ENCODE data around the gene CPD. TPM values are rescaled to one million over a fixed set of nuclear protein-coding genes. Genes with fewer than 3 reads are reported as not detected.

The CPD gene
- total RNA-seq: 70.1 and 72.4 TPM in 2 replicates
- long read RNA-seq, full-length matches to known transcripts: 1 of 46 reads
- long read RNA-seq, partial matches to known transcripts: 43 of 46 reads
- long read RNA-seq, other reads (novel, unspliced or antisense): 2 of 46 reads

DNA sequence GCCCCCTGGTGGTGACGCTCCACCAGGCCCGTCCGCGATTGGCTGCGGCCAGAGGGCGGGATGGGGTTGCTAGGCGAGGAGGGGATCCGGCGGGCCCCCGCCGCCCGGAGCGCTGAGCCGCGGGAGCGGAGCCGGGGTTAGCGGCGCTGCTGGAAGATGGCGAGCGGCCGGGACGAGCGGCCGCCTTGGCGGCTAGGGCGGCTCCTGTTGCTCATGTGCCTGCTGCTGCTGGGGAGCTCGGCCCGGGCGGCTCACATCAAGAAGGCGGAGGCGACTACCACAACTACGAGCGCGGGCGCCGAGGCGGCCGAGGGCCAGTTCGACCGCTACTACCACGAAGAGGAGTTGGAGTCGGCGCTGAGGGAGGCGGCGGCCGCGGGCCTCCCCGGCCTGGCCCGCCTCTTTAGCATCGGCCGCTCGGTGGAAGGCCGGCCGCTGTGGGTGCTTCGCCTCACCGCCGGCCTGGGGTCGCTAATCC lies at the start of gene CPD:
TSS of gene CPD (plus strand) at position 103 of the 478 bp plus-strand sequence. CDS start at position 157, 54 bp downstream.
- H3K9me3 Mint-ChIP-seq (ENCODE audit: unreplicated experiment): no peaks in the 10 kb centered on the region
- peaks cover 9% of the 10 kb centered on the region for H3K27me3 Mint-ChIP-seq (ENCODE audit: unreplicated experiment)
- TF ChIP-seq, protein P1, sequence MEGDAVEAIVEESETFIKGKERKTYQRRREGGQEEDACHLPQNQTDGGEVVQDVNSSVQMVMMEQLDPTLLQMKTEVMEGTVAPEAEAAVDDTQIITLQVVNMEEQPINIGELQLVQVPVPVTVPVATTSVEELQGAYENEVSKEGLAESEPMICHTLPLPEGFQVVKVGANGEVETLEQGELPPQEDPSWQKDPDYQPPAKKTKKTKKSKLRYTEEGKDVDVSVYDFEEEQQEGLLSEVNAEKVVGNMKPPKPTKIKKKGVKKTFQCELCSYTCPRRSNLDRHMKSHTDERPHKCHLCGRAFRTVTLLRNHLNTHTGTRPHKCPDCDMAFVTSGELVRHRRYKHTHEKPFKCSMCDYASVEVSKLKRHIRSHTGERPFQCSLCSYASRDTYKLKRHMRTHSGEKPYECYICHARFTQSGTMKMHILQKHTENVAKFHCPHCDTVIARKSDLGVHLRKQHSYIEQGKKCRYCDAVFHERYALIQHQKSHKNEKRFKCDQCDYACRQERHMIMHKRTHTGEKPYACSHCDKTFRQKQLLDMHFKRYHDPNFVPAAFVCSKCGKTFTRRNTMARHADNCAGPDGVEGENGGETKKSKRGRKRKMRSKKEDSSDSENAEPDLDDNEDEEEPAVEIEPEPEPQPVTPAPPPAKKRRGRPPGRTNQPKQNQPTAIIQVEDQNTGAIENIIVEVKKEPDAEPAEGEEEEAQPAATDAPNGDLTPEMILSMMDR (IDR thresholded peaks at IDR 0.05): no peak
- no peaks in the 10 kb centered on the region for H3K36me3 Mint-ChIP-seq (ENCODE audit: unreplicated experiment)
- H3K4me1 Mint-ChIP-seq (ENCODE audit: unreplicated experiment): peaks cover 51% of the 10 kb centered on the region
- peak within 1 kb of the TSS; percentile 88 for H3K4me3 Mint-ChIP-seq (ENCODE audit: unreplicated experiment)
- H3K27ac Mint-ChIP-seq (ENCODE audit: unreplicated experiment): peak within 1 kb of the TSS; percentile 93
- peak; percentile 99 for DNase-seq (ENCODE audit: extremely low spot score, unreplicated experiment)

DNA sequence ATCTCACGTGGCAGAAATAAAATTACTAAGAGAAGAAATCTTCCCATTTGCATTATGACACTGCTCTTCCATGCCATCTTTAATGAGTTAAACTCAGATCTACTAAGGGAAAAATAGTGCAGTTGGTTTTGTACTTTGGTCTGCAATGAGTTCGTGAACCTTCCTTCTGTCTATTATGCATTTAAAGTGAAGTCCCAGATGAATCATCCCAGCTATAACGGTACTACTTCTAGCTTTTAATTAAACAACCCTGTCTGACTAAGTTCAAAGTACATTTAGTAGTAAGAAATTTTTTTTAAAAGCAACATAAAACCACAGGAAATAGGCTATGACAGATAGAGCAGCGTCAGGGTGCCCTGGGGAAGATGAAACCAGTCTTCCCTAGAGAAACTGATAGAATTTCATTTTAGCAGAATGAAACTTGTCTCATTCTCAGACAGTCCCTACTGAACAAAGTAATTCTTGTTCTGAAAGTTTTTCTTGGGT lies 46.6 kb upstream of the CPD start:
- Mint-ChIP-seq H3K27me3 (ENCODE audit: unreplicated experiment) (peaks cover 22% of the 10 kb centered on the region), H3K9me3 (ENCODE audit: unreplicated experiment) (no peaks in the 10 kb centered on the region), H3K4me1 (ENCODE audit: unreplicated experiment) (peaks cover 16% of the 10 kb centered on the region), H3K4me3 (ENCODE audit: unreplicated experiment) (no peak overlapping the region), H3K36me3 (ENCODE audit: unreplicated experiment) (no peaks in the 10 kb centered on the region), H3K27ac (ENCODE audit: unreplicated experiment) (peak overlapping the region; percentile 6)
- TF ChIP-seq, protein P1 (IDR thresholded peaks at IDR 0.05): no peak
- DNase-seq (ENCODE audit: extremely low spot score, unreplicated experiment): peak; percentile 13

DNA sequence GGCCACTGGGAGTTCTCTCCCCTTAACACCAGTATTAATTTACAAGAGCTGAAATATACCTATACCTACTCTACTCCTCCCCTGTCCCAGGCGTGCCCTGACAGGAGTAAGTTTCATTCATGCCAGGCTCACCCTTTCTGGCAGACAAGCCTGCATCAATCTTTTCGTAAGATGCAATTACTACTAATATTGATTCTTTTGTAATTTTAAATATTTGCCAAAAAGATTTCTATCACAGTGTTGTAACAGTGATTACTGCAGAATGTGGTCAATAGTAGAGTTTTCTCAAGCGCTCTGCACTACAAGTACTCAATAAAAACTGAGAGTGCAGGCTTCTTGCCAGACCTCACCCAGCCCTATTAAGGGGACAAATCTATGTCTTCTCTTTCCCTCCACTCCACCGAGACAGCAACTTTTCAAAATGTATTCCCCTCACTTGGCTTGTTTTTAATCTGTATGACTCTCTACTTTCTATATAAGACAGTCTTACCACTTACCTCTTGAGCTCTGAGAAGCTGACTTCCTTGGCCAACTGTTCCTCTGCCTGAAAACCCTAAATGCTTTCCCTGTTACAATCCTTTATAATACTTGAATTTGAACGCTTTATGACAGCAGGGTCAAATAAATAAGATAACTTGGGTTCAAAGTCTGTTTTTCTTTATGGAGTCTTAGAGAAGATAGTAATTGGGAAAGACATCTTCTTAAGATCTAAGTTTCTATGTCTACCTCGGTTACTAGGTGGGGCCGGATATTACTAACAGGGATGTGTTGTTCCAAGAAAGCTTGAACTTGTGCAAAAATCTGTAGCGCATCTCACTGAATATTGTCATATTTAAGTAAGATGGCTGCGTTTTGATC lies 45.0 kb upstream of the CPD start, which contains the start of gene TMIGD1:
TSS of gene TMIGD1 (minus strand) at position 555 of the 858 bp plus-strand sequence. CDS start 1,924 bp downstream, outside the sequence.
- Mint-ChIP-seq H3K27ac (ENCODE audit: unreplicated experiment) (peak within 1 kb of the TSS; percentile 28), H3K36me3 (ENCODE audit: unreplicated experiment) (no peaks in the 10 kb centered on the region), H3K27me3 (ENCODE audit: unreplicated experiment) (peaks cover 19% of the 10 kb centered on the region), H3K4me3 (ENCODE audit: unreplicated experiment) (no peak within 1 kb of the TSS), H3K9me3 (ENCODE audit: unreplicated experiment) (no peaks in the 10 kb centered on the region), H3K4me1 (ENCODE audit: unreplicated experiment) (peaks cover 18% of the 10 kb centered on the region)
- TF ChIP-seq, protein P1 (IDR thresholded peaks at IDR 0.05): no peak
- peak; percentile 11 for DNase-seq (ENCODE audit: extremely low spot score, unreplicated experiment)

DNA sequence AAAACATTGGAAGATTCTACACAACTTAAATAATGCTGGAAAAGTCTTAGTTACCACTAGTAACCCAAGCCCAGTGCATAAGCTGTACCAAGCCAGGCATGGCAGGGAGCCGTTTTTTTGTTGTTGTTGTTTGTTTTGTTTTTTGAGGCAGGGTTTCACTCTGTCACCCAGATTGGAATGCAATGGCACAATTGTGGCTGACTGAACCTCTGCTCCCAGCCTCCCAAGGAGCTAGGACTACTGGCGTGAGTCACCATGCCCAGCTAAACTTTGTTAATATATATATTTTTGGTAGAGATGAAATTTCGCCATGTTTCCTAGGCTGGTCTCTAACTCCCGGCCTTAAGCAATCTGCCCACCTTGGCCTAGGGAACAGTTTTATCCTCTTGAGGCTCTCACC lies 44.3 kb upstream of the CPD start:
- DNase-seq (ENCODE audit: extremely low spot score, unreplicated experiment): peak; percentile 10
- Mint-ChIP-seq H3K27ac (ENCODE audit: unreplicated experiment) (no peak overlapping the region), H3K4me3 (ENCODE audit: unreplicated experiment) (no peak overlapping the region), H3K9me3 (ENCODE audit: unreplicated experiment) (no peaks in the 10 kb centered on the region), H3K27me3 (ENCODE audit: unreplicated experiment) (peaks cover 14% of the 10 kb centered on the region), H3K36me3 (ENCODE audit: unreplicated experiment) (no peaks in the 10 kb centered on the region), H3K4me1 (ENCODE audit: unreplicated experiment) (peaks cover 18% of the 10 kb centered on the region)
- TF ChIP-seq, protein P1 (IDR thresholded peaks at IDR 0.05): no peak
